AG09309 (cell line): ENCODE results near the gene TSNAX.

Experiments used
- DNase-seq: peaks from one replicate; pipeline ENCODE4 v3.0.0-alpha.2; 2010; ENCODE audit warnings: low read depth
- H3K4me3 ChIP-seq: 2 replicates; pipeline ENCODE4 v1.5.1; 2011; ENCODE audit warnings: mild to moderate bottlenecking, low read depth, low read length, moderate library complexity; ENCODE audit not compliant: control insufficient read depth
- CTCF ChIP-seq: IDR thresholded peaks from 2 replicates; pipeline ENCODE4 v1.5.1; 2011; ENCODE audit warnings: mild to moderate bottlenecking, low read depth, low read length, inconsistent platforms; ENCODE audit not compliant: insufficient read depth, control insufficient read depth; ENCODE audit errors: missing control alignments

Gene TSNAX

GRCh38 chr1:231603598-231604275, 75.3 kb downstream of the TSNAX start:
- H3K4me3 ChIP-seq = peak overlapping the region; percentile 39
- TF ChIP-seq CTCF = peak; percentile 64
- DNase-seq = no peak

- DNase-seq = no peak
- H3K4me3 ChIP-seq = no peak overlapping the region
- TF ChIP-seq CTCF = no peak
These were observed 75.8 kb downstream of the TSNAX start for GRCh38 chr1:231604276-231604621.

GRCh38 chr1:231605149-231606100, 77.0 kb downstream of the TSNAX start:
- H3K4me3 ChIP-seq = no peak overlapping the region
- no peak for TF ChIP-seq CTCF
- DNase-seq = no peak

- no peak for DNase-seq
- no peak overlapping the region for H3K4me3 ChIP-seq
- TF ChIP-seq CTCF = no peak
These were observed 78.2 kb downstream of the TSNAX start for GRCh38 chr1:231606712-231607111.

- TF ChIP-seq CTCF = no peak
- DNase-seq = no peak
- no peak overlapping the region for H3K4me3 ChIP-seq
These were observed 81.9 kb downstream of the TSNAX start for GRCh38 chr1:231610388-231610787.

GRCh38 chr1:231611111-231611510, 82.6 kb downstream of the TSNAX start:
- no peak overlapping the region for H3K4me3 ChIP-seq
- no peak for DNase-seq
- no peak for TF ChIP-seq CTCF
